K562 (cell line): ENCODE measurements around the gene KDM5A. TPM values are rescaled to one million over a fixed set of nuclear protein-coding genes. Genes with fewer than 3 reads are reported as not detected.

Experiments
- ATAC-seq: fragments of 200-7000 bp; cut with Tn5 transposase; 3 replicates; pipeline ENCODE4 v1.9.1; 2020; ENCODE audit warnings: moderate library complexity
- BruUV-seq: library from RNA; stranded (reverse); fragments of 400-500 nt; replicated peaks from 2 replicates; lab custom pipeline; 2021; lab: Mats Ljungman, UMichigan
- CTCF ChIA-PET: fragments of 300-600 bp; formaldehyde crosslinking; extraction: SDS; loops from one replicate; lab custom pipeline; 2021; ENCODE audit warnings: low intra/inter-chr PET ratio; lab: Yijun Ruan, JAX
- POLR2A ChIA-PET: fragments of 300-600, 350-650 bp; sonication (Branson Sonifier 250); formaldehyde crosslinking; extraction: SDS; loops from one replicate; lab custom pipeline; 2021; ENCODE audit warnings: antibody characterized with exemption, inconsistent platforms; lab: Yijun Ruan, JAX
- DNase-seq, 4 experiments: peaks; one replicate each; pipeline versions ENCODE4 v3.0.0 to v3.0.0-alpha.2; 2011 to 2018; ENCODE audit warnings: low spot score in 3 of 4, mixed read lengths in 3 of 4; ENCODE audit errors: extremely low read depth in 1 of 4
- FAIRE-seq: peaks from 2 replicates; lab custom pipeline; 2011; peaks lifted over from hg19 to GRCh38; lab: Jason Lieb, UNC
- H2AFZ ChIP-seq: 2 replicates; pipeline ENCODE4 v1.6.0; 2011; ENCODE audit warnings: low read depth, low read length, control low read depth, inconsistent platforms
- H3K27ac ChIP-seq: fragments of 200-600 bp; 3 replicates; pipeline ENCODE4 v1.8.0; 2011; ENCODE audit warnings: low read depth, mild to moderate bottlenecking, control low read depth, inconsistent platforms, low read length, moderate library complexity, mixed read lengths; ENCODE audit errors: extremely low read depth
- H3K27me3 ChIP-seq, 2 experiments: fragments of 300-600 bp in 1 of 2; 2 replicates in 1 of 2; 3 replicates in 1 of 2; pipeline versions ENCODE4 v1.6.0 to v1.8.0; 2011; ENCODE audit warnings: inconsistent platforms in 2 of 2, low read length in 2 of 2, mild to moderate bottlenecking in 1 of 2, mixed read lengths in 1 of 2, moderate library complexity in 1 of 2; ENCODE audit not compliant: control insufficient read depth in 2 of 2, insufficient read depth in 2 of 2
- H3K36me3 ChIP-seq: fragments of 300-600 bp; 3 replicates; pipeline ENCODE4 v1.8.0; 2011; ENCODE audit warnings: mild to moderate bottlenecking, low read length, inconsistent platforms; ENCODE audit not compliant: control insufficient read depth, insufficient read depth
- H3K4me1 ChIP-seq, 2 experiments: fragments of 200-600 bp in 1 of 2; replicated peaks in 1 of 2; 2 replicates in 1 of 2; 3 replicates in 1 of 2; pipeline versions ENCODE4 v1.5.1 to v1.8.0; 2011; ENCODE audit warnings: inconsistent platforms in 2 of 2, low read length in 2 of 2, mild to moderate bottlenecking in 1 of 2, mixed read lengths in 1 of 2, moderate library complexity in 1 of 2; ENCODE audit not compliant: control insufficient read depth in 2 of 2, insufficient read depth in 2 of 2
- H3K4me2 ChIP-seq: 2 replicates; pipeline ENCODE4 v1.6.1; 2011; ENCODE audit warnings: low read length, control low read depth, inconsistent platforms, mixed read lengths; ENCODE audit not compliant: insufficient read depth
- H3K4me3 ChIP-seq: fragments of 200-600 bp; sonication (generic), shearing (Covaris generic); 2 replicates; pipeline ENCODE4 v1.5.1; 2016; ENCODE audit warnings: control low read depth, inconsistent platforms
- H3K79me2 ChIP-seq: fragments of 200-600 bp; 3 replicates; pipeline ENCODE4 v1.8.0; 2011; ENCODE audit warnings: low read length, inconsistent platforms; ENCODE audit not compliant: control insufficient read depth, insufficient read depth
- H3K9ac ChIP-seq, 2 experiments: 2 replicates each; pipeline versions ENCODE4 v1.6.0 to v1.6.1; 2011; ENCODE audit warnings: low read depth in 2 of 2, low read length in 2 of 2, control low read depth in 1 of 2, inconsistent platforms in 1 of 2, mild to moderate bottlenecking in 1 of 2, mixed read lengths in 1 of 2; ENCODE audit not compliant: insufficient read depth in 1 of 2
- H3K9me1 ChIP-seq: one replicate; pipeline ENCODE4 v1.6.0; 2011; ENCODE audit warnings: inconsistent platforms, mild to moderate bottlenecking, low read length, moderate library complexity; ENCODE audit not compliant: control insufficient read depth, insufficient read depth
- H3K9me3 ChIP-seq: replicated peaks from 2 replicates; pipeline ENCODE4 v1.5.1; 2011; ENCODE audit warnings: low read depth, low read length, inconsistent platforms; ENCODE audit not compliant: control insufficient read depth, insufficient read depth
- H4K20me1 ChIP-seq: replicated peaks from 2 replicates; pipeline ENCODE4 v1.6.1; 2011; ENCODE audit warnings: low read length, inconsistent platforms, mixed read lengths; ENCODE audit not compliant: control insufficient read depth, insufficient read depth
- CEBPG ChIP-seq, 3 experiments: fragments of 200-800 bp in 1 of 3; sonication (Bioruptor generic) in 1 of 3; sonication (generic) in 1 of 3; formaldehyde crosslinking in 1 of 3; IDR thresholded peaks in 2 of 3; conservative IDR thresholded peaks in 1 of 3; 2 replicates each; pipeline versions ENCODE4 v1.6.1 to v1.8.0; 2016 to 2022; ENCODE audit warnings: missing compliant biosample characterization in 2 of 3, missing genetic modification characterization in 2 of 3, mild to moderate bottlenecking in 1 of 3, missing genetic modification reagents in 1 of 3
- ZNF551 ChIP-seq: fragments of 250-450 bp; sonication (Bioruptor Pico); IDR thresholded peaks from 2 replicates; pipeline ENCODE4 v1.5.0; 2021; ENCODE audit warnings: mild to moderate bottlenecking, moderate library complexity
- WGBS: fragments of 100-300 bp; shearing (Covaris generic); methylation state at CpG from one replicate; pipeline ENCODE4 v1.1.6; 2016; ENCODE audit warnings: low coverage, mixed read lengths; ENCODE audit not compliant: insufficient coverage; ENCODE audit errors: missing lambda C conversion rate; 5-methylcytosine and 5-hydroxymethylcytosine counted together
- in situ Hi-C: fragments of 300-500 bp; cut with MboI; formaldehyde crosslinking; loops from 4 replicates; pipeline ENCODE4 v1.15.0; 2018; ENCODE audit warnings: inconsistent platforms, mixed read lengths
- intact Hi-C: fragments of 100-400 bp; cut with micrococcal nuclease; formaldehyde crosslinking; loops from 2 replicates; pipeline ENCODE4 v1.14.2; 2022
- polyA plus RNA-seq, 8 experiments: library from polyadenylated mRNA; depleted of rRNA in 4 of 8; stranded (reverse) in 5 of 8; unstranded in 3 of 8; fragments of >200 nt; fragmentation: Nextera tagmentation in 2 of 8; fragmentation: Illumina TruSeq in 1 of 8; extraction: Ambion mirVana in 2 of 8; extraction: Trizol in 1 of 8; gene quantifications; 2 replicates each; pipeline versions ENCODE4 v1.2.1 to v1.2.3, GENCODE V29; 2011 to 2014; ENCODE audit warnings: inconsistent platforms in 1 of 8, missing spikeins in 1 of 8
- total RNA-seq, 7 experiments: library from RNA; depleted of rRNA in 6 of 7; stranded (reverse); fragments of >200 nt in 6 of 7; fragmentation: Illumina TruSeq in 2 of 7; extraction: Trizol in 2 of 7; gene quantifications; 2 replicates each; pipeline versions ENCODE4 v1.2.1 to v1.2.3, GENCODE V29; 2011 to 2021; ENCODE audit warnings: low replicate concordance in 1 of 7
- TF ChIP-seq, protein P1 (sequence below), 2 experiments: fragments of 450-650 bp in 1 of 2; sonication (generic) in 1 of 2; formaldehyde crosslinking in 1 of 2; IDR thresholded peaks in 1 of 2; conservative IDR thresholded peaks in 1 of 2; 2 replicates each; pipeline versions ENCODE4 v1.6.1 to v1.8.1; 2016 to 2023; ENCODE audit warnings: mild to moderate bottlenecking in 2 of 2, moderate library complexity in 2 of 2, inconsistent platforms in 1 of 2, missing genetic modification reagents in 1 of 2
- TF ChIP-seq, protein P2 (sequence below): fragments of 450-650 bp; IDR thresholded peaks from 2 replicates; pipeline ENCODE4 v1.6.1; 2016; ENCODE audit warnings: borderline replicate concordance
- TF ChIP-seq, protein P3 (sequence below): sonication (generic); IDR thresholded peaks from 2 replicates; pipeline ENCODE4 v1.6.1; 2016

The KDM5A gene
- total and polyA plus RNA-seq, 9 of the 15 experiments (the other 6 are each of a cell fraction or from before 2014, with no cell fraction given), result 5.5 to 35.1 (median 13.1) TPM

DNA sequence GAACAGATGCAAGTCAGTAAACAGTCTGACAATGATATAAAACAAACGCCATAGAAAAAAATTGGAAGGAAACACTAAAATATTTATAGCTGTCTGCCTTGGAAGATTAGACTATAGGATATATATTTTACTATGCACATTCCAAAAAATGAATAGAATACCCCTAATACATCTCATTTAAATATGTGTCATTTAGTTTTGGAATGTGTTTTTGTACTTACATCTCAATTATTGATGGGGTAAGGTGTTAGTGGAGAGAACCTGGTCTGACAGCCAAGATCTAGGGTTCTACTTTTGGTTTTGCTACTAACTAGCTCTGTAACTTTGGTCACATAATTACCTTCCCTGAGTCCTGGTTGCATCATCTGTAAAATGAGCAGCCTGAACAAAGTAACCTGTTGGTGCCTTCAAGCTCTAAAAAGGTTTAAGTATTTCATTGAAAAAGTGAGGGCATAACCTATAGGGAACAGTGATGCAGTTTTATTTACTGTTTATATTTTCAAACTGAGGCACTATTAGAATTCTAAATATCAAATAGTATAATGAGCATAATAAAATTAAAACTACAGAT, 97.9 kb downstream of the KDM5A start:
- POLR2A ChIA-PET, result no interaction called here

More for the DNA sequence above, 97.9 kb downstream of the KDM5A start:
- Histone ChIP-seq H3K27me3 (no peaks in the 10 kb centered on the region), H3K4me3 (no peak overlapping the region), H2AFZ (no peak overlapping the region), H3K79me2 (no peaks in the 10 kb centered on the region), H3K4me2 (no peak overlapping the region), H4K20me1 (no peaks in the 10 kb centered on the region), H3K27ac (no peak overlapping the region), H3K36me3 (peaks cover 44% of the 10 kb centered on the region; the same call in 2 of the 3 replicates), H3K9ac (no peak overlapping the region), H3K9me3 (no peaks in the 10 kb centered on the region), H3K9me1 (no peaks in the 10 kb centered on the region), H3K4me1 (no peaks in the 10 kb centered on the region)
- FAIRE-seq, result no peak
- 0 out of 3 replicates have a peak, but pooled peaks have one; percentile 28 for ATAC-seq
- BruUV-seq, result no TSS peak
- 81% methylated on average over 1 of the region's 1 CpG for WGBS
- intact Hi-C loops, result no loop called here
- DNase-seq, result no peak
- peak; percentile 58; the same call in 1 of the 2 replicates for TF ChIP-seq CEBPG (CRISPR knock-in tag; IDR thresholded peaks at IDR 0.05)
- TF ChIP-seq CEBPG (tag; conservative IDR thresholded peaks at IDR 0.05 in 1 of 2, IDR thresholded peaks at IDR 0.05 in 1 of 2), result peak; percentile 30 to 88; a peak in 2 of 4 replicates
- TF ChIP-seq, protein P1, sequence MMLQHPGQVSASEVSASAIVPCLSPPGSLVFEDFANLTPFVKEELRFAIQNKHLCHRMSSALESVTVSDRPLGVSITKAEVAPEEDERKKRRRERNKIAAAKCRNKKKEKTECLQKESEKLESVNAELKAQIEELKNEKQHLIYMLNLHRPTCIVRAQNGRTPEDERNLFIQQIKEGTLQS (IDR thresholded peaks at IDR 0.05), result peak; percentile 66; the same call in 1 of the 2 replicates
- TF ChIP-seq, protein P1 (CRISPR knock-in tag; conservative IDR thresholded peaks at IDR 0.05), result no peak
- TF ChIP-seq, protein P2, sequence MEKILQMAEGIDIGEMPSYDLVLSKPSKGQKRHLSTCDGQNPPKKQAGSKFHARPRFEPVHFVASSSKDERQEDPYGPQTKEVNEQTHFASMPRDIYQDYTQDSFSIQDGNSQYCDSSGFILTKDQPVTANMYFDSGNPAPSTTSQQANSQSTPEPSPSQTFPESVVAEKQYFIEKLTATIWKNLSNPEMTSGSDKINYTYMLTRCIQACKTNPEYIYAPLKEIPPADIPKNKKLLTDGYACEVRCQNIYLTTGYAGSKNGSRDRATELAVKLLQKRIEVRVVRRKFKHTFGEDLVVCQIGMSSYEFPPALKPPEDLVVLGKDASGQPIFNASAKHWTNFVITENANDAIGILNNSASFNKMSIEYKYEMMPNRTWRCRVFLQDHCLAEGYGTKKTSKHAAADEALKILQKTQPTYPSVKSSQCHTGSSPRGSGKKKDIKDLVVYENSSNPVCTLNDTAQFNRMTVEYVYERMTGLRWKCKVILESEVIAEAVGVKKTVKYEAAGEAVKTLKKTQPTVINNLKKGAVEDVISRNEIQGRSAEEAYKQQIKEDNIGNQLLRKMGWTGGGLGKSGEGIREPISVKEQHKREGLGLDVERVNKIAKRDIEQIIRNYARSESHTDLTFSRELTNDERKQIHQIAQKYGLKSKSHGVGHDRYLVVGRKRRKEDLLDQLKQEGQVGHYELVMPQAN, result no peak
- no peak for TF ChIP-seq ZNF551
- TF ChIP-seq, protein P3, sequence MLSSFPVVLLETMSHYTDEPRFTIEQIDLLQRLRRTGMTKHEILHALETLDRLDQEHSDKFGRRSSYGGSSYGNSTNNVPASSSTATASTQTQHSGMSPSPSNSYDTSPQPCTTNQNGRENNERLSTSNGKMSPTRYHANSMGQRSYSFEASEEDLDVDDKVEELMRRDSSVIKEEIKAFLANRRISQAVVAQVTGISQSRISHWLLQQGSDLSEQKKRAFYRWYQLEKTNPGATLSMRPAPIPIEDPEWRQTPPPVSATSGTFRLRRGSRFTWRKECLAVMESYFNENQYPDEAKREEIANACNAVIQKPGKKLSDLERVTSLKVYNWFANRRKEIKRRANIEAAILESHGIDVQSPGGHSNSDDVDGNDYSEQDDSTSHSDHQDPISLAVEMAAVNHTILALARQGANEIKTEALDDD, result peak; percentile 32; the same call in 1 of the 2 replicates
- CTCF ChIA-PET, result no interaction called here
- in situ Hi-C loops, result no loop called here
